Measurements from ENCODE around the gene DRAM1.

- TF ChIP-seq CTCF (IDR thresholded peaks at IDR 0.05) (no peak), ZFX (IDR thresholded peaks at IDR 0.05; ENCODE audit: borderline replicate concordance) (no peak)
Measured at GRCh38 chr12:101947316-101947715, 69.9 kb downstream of the DRAM1 start.
